MCF 10A (cell line): ENCODE data around the gene ESCO1. TPM values are rescaled to one million over a fixed set of nuclear protein-coding genes. Genes with fewer than 3 reads are reported as not detected.
A peak's percentile ranks its signal among the peaks of the same experiment; 100 is the strongest.
"Not testable (repeated sequence)": the region's sequence is repeated elsewhere in the genome, so short reads cannot be mapped to it uniquely, and the experiment has no call there.

Experiments
- BruUV-seq: library from RNA; stranded (reverse); fragments of 400-500 nt; replicated peaks from 2 replicates; lab custom pipeline; 2021; lab: Mats Ljungman, UMichigan
- CTCF ChIA-PET: fragments of 300-600 bp; sonication (Branson Sonifier 250); formaldehyde crosslinking; extraction: SDS; loops from one replicate; lab custom pipeline; 2021; ENCODE audit warnings: antibody characterized with exemption, inconsistent platforms; lab: Yijun Ruan, JAX
- POLR2A ChIA-PET: fragments of 300-600, 350-650 bp; sonication (Branson Sonifier 250); formaldehyde crosslinking; extraction: SDS; loops from one replicate; lab custom pipeline; 2020; ENCODE audit warnings: antibody characterized with exemption, inconsistent platforms; lab: Yijun Ruan, JAX
- DNase-seq: peaks from one replicate; pipeline ENCODE4 v3.0.0-alpha.2; 2018; ENCODE audit not compliant: unreplicated experiment
- H3K27ac Mint-ChIP-seq: one replicate; pipeline ENCODE4 v1.8.0; 2022; ENCODE audit warnings: mild to moderate bottlenecking, low read depth, mixed read lengths; ENCODE audit not compliant: unreplicated experiment
- H3K27me3 Mint-ChIP-seq: one replicate; pipeline ENCODE4 v1.8.0; 2022; ENCODE audit warnings: mixed read lengths; ENCODE audit not compliant: insufficient read depth, unreplicated experiment
- H3K36me3 Mint-ChIP-seq: one replicate; pipeline ENCODE4 v1.8.0; 2022; ENCODE audit warnings: mild to moderate bottlenecking, moderate library complexity, mixed read lengths; ENCODE audit not compliant: insufficient read depth, unreplicated experiment
- H3K4me1 Mint-ChIP-seq: one replicate; pipeline ENCODE4 v1.8.0; 2022; ENCODE audit warnings: mixed read lengths; ENCODE audit not compliant: insufficient read depth, unreplicated experiment
- H3K4me3 Mint-ChIP-seq: one replicate; pipeline ENCODE4 v1.8.0; 2022; ENCODE audit warnings: mild to moderate bottlenecking, moderate library complexity, mixed read lengths; ENCODE audit not compliant: unreplicated experiment
- H3K9me3 Mint-ChIP-seq: one replicate; pipeline ENCODE4 v1.8.0; 2022; ENCODE audit warnings: mixed read lengths; ENCODE audit not compliant: unreplicated experiment
- intact Hi-C: fragments of 100-400 bp; cut with micrococcal nuclease; formaldehyde crosslinking; loops from 2 replicates; pipeline ENCODE4 v1.14.1; 2022
- total RNA-seq: library from RNA; stranded (reverse); gene quantifications from 2 replicates; pipeline ENCODE4 v1.2.3, GENCODE V29; 2022
- TF ChIP-seq, protein P1 (sequence below): fragments of 200-600 bp; IDR thresholded peaks from one replicate; pipeline ENCODE4 v1.8.0; 2022; ENCODE audit warnings: antibody characterized with exemption, mild to moderate bottlenecking; ENCODE audit not compliant: unreplicated experiment

The ESCO1 gene
- total RNA-seq, 1 experiment from 2014 or later = 19.2 TPM

- H3K27ac Mint-ChIP-seq = no peak overlapping the region
- no peaks in the 10 kb centered on the region for H3K4me1 Mint-ChIP-seq
- TF ChIP-seq, protein P1, sequence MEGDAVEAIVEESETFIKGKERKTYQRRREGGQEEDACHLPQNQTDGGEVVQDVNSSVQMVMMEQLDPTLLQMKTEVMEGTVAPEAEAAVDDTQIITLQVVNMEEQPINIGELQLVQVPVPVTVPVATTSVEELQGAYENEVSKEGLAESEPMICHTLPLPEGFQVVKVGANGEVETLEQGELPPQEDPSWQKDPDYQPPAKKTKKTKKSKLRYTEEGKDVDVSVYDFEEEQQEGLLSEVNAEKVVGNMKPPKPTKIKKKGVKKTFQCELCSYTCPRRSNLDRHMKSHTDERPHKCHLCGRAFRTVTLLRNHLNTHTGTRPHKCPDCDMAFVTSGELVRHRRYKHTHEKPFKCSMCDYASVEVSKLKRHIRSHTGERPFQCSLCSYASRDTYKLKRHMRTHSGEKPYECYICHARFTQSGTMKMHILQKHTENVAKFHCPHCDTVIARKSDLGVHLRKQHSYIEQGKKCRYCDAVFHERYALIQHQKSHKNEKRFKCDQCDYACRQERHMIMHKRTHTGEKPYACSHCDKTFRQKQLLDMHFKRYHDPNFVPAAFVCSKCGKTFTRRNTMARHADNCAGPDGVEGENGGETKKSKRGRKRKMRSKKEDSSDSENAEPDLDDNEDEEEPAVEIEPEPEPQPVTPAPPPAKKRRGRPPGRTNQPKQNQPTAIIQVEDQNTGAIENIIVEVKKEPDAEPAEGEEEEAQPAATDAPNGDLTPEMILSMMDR = no peak
- BruUV-seq = no TSS peak
- ChIA-PET POLR2A (interaction anchor here (0.6 to 1.5 kb wide), 3 partner anchors 9 to 111 kb away, joined by 3 read pairs; partner anchors contain the start of gene MIB1), CTCF (interaction anchor here (0.7 kb wide), 1 partner anchor 12 kb away, joined by 3 read pairs; no protein-coding TSS in a partner anchor)
- no peak overlapping the region for H3K4me3 Mint-ChIP-seq
- DNase-seq = no peak
- H3K9me3 Mint-ChIP-seq = no peaks in the 10 kb centered on the region
- peaks cover 93% of the 10 kb centered on the region for H3K36me3 Mint-ChIP-seq
- no peaks in the 10 kb centered on the region for H3K27me3 Mint-ChIP-seq
- intact Hi-C loops = no loop called here
Observed at GRCh38 chr18:21629089-21629832, 28.8 kb upstream of the ESCO1 start.

DNA sequence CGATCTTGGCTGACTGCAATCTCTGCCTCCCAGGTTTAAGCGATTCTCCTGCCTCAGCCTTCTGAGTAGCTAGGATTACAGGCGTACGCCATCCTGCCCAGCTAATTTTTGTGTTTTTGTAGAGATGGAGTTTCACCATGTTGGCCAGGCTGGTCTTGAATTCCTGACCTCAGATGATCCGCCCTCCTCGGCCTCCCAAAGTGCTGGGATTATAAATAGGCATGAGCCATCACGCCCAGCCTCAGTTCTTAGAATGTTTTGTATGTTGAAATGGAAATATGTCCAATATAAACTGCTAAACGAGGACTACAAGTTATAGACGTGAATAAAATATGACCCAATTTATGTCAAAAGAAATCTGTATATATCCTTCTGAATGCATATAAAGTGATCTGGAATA is 21.1 kb upstream of the ESCO1 start:
- H3K27ac Mint-ChIP-seq, intact Hi-C loops, H3K4me1 Mint-ChIP-seq, BruUV-seq, H3K27me3 Mint-ChIP-seq, H3K4me3 Mint-ChIP-seq, DNase-seq, H3K9me3 Mint-ChIP-seq: not testable (repeated sequence)
- H3K36me3 Mint-ChIP-seq = peaks cover 78% of the 10 kb centered on the region
- ChIA-PET CTCF (interaction anchor here (1.0 kb wide), 1 partner anchor 9 kb away, joined by 5 read pairs; the partner anchor contains the start of gene SNRPD1), POLR2A (interaction anchor here (0.6 kb wide), 1 partner anchor 9 kb away, joined by 3 read pairs; no protein-coding TSS in a partner anchor)

GRCh38 chr18:21612125-21613039 is 11.9 kb upstream of the ESCO1 start, which contains the start of gene SNRPD1:
SNRPD1 (plus strand) TSS chr18:21612314; CDS start chr18:21612430, 116 bp downstream.
- TSS peak; percentile 75 for BruUV-seq
- Mint-ChIP-seq H3K36me3 (peaks cover 36% of the 10 kb centered on the region), H3K4me3 (peak within 1 kb of the TSS; percentile 90), H3K4me1 (peaks cover 6% of the 10 kb centered on the region), H3K27ac (peak within 1 kb of the TSS; percentile 96), H3K27me3 (no peaks in the 10 kb centered on the region), H3K9me3 (no peaks in the 10 kb centered on the region)
- DNase-seq = peak; percentile 88
- intact Hi-C loops = loop anchor here (1.0 kb wide), 1 partner anchor 12 kb away; the partner anchor contains the start of gene ESCO1
- ChIA-PET POLR2A (interaction anchor here (0.6 to 6.7 kb wide), 21 partner anchors 9 to 1494 kb away, joined by 3 to 129 read pairs (median 4); partner anchors contain the start of genes ABHD3, ESCO1 and MIB1), CTCF (interaction anchor here (0.6 to 4.8 kb wide), 20 partner anchors 9 to 1208 kb away, joined by 3 to 64 read pairs (median 4); partner anchors contain the start of gene ESCO1)
- TF ChIP-seq, protein P1 = peak; percentile 93

- not testable (repeated sequence) for DNase-seq, BruUV-seq, H3K27me3 Mint-ChIP-seq, H3K4me1 Mint-ChIP-seq, H3K9me3 Mint-ChIP-seq
- intact Hi-C loops = loop anchor here (1.0 kb wide), 1 partner anchor 11 kb away; the partner anchor contains the start of gene ESCO1
- Mint-ChIP-seq H3K36me3 (peaks cover 32% of the 10 kb centered on the region), H3K4me3 (peak overlapping the region; percentile 90), H3K27ac (peak overlapping the region; percentile 96)
- ChIA-PET CTCF (interaction anchor here (0.6 to 4.8 kb wide), 12 partner anchors 11 to 367 kb away, joined by 3 to 64 read pairs (median 4); partner anchors contain the start of gene ESCO1), POLR2A (interaction anchor here (0.6 to 6.7 kb wide), 11 partner anchors 9 to 1968 kb away, joined by 3 to 129 read pairs (median 6); partner anchors contain the start of genes ABHD3, ESCO1 and MIB1)
Observed at GRCh38 chr18:21611401-21612124, 11.1 kb upstream of the ESCO1 start.
